GM19193 (cell line): Measurements from ENCODE around the gene MMP19.

Experiments
- POLR2A ChIP-seq: IDR thresholded peaks from 4 replicates; pipeline ENCODE4 v1.6.1; 2011; ENCODE audit not compliant: insufficient read depth, insufficient read length; ENCODE audit errors: extremely low read depth

Gene MMP19

GRCh38 chr12:55820679-55821078, 22.1 kb downstream of the MMP19 start:
- no peak for TF ChIP-seq POLR2A

- no peak for TF ChIP-seq POLR2A
Measured at GRCh38 chr12:55818886-55819285, 23.9 kb downstream of the MMP19 start.

DNA sequence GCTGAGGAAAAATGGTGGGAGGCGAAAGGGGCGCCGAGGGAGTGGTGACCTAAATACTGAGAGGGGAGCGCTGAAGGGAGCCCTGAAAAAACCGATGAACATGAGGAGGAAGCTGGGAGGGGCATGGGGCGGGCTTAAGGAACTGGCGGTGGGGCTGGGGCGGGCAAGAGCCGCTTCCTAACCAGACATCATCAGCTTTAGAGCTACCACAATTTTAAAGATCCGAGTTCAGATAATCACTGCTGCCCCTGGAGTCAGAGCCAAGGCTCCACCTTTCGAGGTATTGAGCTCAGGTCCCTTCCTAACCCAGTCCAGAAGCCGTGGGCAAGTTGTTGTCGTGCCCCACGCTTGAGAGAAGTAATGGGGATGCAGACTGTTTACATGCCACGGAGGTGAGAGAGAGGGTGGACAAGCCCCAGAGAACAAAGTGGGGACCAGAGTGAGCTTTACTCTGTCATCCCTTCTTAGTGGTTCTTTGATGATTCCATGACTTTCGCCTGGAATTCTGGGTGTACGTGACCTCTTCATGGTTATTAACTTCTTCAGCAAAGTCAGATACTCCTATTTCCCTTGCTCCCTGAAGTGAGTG, 24.5 kb downstream of the MMP19 start:
- TF ChIP-seq POLR2A = no peak

DNA sequence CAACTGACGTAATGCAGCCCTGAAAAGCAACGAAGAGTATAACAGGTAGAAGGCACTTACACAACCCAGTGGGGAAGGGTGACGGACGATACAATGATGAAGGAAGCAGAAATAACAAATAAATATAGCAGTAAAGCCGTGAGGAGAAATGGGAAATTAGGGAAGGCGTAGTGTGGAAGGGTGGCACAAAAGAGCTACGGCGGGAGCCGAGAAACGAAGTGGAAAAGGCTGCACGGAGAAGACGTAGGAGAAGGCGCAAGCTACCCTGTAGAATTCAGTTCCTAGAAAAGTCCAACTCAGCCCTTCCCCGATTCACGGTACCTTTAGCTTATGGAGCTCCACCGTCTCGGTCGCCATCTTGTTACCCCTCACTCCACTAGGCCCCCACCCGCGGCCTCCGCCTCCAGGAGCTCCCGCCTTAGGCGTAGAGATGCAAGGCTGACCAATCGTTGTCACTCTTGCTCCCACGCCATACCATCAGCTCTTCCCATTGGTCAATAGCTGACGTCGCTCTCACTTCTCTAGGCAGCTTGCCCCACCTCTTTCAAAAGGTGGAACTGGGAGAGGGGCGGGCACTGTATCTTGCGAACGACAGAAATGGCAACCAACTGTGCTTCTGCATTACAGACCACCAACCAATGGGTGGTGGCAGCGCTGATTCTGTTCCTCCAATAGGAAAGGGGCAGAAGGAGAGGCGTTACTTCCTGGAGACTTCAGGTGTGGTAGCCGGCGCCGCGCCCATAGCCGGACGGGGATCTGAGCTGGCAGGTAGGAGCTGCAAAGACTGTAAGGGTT, 25.2 kb downstream of the MMP19 start, which contains the start of the genes ORMDL2 and SARNP:
ORMDL2 (plus strand) TSS at position 697 of the 795 bp plus-strand sequence. CDS start 959 bp downstream, outside the sequence.
SARNP (minus strand) TSS at position 380 of the 795 bp plus-strand sequence; CDS start at position 357, 23 bp downstream.
- peak; percentile 86 for TF ChIP-seq POLR2A

DNA sequence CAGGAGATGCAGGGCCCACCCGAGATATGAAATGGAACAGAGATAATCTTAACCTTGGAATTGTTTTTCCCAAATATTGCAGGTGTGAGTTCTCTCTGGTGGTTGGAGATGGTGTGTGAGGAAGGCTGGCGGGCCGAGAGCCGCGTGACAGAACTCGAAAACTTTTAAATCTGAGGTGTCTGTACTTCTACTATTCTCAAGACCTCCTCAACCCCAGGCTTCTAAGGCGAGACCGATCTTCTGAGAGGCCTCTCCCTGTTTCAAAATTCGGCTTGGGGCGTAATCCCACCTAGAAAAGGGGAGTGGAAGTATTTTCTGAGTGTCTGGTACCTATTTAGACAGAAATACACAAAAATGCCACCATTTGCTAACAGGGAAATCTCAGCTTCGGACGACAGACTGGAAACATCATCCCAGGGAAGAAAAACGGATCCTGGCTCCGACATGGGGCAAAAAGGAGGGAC, 25.8 kb downstream of the MMP19 start:
- TF ChIP-seq POLR2A = no peak

DNA sequence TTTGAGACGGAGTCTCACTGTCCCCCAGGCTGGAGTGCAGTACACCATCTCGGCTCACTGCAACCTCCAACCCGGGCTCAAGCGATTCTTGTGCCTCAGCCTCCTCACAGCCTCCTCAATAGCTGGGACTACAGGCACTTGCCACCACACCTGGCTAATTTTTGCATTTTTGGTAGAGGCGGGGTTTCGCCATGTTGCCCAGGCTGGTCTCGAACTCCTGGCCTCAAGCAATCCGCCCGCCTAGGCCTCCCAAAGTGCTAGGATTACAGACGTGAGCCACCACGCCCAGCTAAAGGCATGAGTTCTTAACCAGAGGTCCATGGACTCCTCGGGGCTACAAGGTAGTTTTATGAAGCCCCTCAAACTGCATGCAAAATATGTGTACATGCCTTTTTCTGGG, 27.3 kb downstream of the MMP19 start:
- TF ChIP-seq POLR2A = no peak

GRCh38 chr12:55814257-55814656, 28.5 kb downstream of the MMP19 start:
- TF ChIP-seq POLR2A = no peak

GRCh38 chr12:55812088-55812487, 30.6 kb downstream of the MMP19 start:
- no peak for TF ChIP-seq POLR2A

DNA sequence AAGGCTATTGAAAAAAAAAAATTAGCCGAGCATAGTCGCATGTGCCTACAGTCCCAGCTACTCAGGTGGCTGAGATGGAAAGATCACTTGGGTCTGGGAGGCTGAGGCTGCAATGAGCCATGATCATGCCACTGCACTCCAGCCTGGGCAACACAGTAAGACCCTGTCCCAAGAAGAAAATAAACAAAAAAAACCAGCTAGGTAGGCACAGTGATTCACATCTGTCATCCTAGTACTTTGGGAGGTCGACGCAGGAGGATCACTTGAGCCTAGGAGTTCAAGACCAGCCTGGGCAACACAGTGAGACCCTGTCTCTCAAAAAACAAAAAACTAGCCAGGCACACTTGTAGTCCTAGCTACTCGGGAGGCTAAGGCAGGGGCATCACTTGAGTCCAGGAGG, 33.5 kb downstream of the MMP19 start:
- TF ChIP-seq POLR2A = no peak

DNA sequence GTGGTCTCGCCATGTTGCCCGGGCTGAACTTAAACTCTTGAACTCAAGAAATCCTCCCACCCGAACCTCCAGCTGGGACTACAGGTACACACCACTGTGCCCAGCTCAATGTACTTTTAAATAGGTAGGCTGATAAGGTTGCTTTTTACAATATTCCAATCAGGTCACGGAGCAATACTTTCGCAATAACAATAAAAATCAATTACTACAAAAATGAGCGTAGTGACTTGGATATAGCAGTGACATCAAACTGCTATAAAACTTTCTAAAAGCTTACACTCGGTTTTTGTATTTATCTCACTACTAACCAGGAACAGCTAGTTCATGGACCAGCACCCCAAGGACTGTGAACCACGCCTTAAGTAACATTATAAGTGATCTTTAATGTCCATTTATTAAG, 35.8 kb downstream of the MMP19 start:
- TF ChIP-seq POLR2A = no peak

DNA sequence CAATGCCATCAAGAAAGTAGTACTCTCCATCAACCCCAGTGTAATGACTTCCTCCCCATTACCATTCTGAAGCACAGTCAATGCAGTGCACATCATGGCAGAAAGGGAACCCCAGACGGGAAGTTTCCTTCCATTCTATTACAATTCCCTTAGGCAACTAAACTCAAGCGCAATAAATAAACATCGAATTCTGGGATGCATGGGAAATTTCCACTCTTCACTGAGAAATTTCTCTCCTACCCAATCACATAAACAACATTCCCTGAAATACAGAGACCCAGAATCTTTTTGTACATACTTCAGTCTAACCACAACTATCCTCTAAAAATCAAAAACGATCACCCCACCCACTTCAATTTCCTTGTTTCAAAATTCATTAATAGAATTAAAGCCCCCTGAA, 45.2 kb downstream of the MMP19 start:
- no peak for TF ChIP-seq POLR2A

DNA sequence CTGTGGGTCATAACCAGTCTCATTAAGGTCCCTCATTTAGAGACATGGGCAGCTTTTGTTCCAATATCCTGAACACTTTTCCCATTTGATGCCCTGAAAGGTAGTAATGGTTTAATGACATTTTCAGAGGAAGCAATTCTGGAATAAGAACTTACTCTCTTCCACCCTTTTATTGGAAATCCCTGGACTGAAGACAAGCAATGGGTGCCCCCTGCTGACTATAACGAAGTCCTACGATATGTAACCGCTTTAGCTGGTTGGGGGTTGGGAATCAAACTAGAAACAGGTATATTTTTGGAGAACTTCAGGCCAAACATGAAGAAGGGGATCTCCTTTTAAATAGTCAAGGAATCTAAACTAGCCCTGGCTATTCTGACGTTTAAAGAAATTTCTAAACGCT, 45.7 kb downstream of the MMP19 start:
- TF ChIP-seq POLR2A = no peak

- no peak for TF ChIP-seq POLR2A
Measured at GRCh38 chr12:55795950-55796349, 46.8 kb downstream of the MMP19 start.

DNA sequence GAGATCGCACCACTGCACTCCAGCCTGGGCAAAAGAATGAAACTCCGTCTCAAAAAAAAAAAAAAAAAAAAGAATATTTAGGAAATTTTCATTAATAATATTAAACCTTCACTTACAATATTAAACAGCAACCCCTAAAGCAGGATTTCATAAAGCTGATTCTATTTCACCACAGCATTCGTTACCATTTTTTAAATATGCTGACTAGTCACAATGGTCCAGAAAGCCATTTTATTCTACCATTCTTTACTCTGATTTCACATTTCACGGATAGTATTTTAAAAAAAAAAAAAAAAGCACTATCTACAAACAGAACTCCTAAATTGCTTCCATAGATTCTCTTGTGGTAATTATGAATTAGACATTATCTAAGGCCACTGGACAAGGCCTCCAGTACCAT, 52.8 kb downstream of the MMP19 start:
- no peak for TF ChIP-seq POLR2A

GRCh38 chr12:55789171-55789570, 53.6 kb downstream of the MMP19 start:
- TF ChIP-seq POLR2A = no peak

DNA sequence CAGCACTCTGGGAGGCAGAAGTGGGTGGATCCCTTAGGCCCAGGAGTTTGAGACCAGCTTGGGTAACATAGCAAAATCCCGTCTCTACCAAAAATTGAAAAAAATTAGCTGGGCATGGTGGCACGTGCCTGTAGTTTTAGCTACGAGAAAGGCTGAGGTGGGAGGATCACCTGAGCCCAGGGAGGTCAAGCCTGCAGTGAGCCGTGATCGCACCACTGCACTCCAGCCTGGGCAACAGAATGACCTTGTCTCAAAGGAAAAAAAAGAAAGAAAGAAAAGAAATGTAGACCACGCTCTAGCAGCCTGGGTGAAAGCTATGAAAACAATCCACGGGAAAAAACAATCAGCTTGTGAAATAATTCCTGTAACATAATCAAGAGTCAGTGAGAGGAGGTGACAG, 54.2 kb downstream of the MMP19 start:
- no peak for TF ChIP-seq POLR2A
